ENCODE data around the gene HYAL3. TPM values are rescaled to one million over a fixed set of nuclear protein-coding genes. Genes with fewer than 3 reads are reported as not detected.

The HYAL3 gene
- total RNA-seq, 1 experiment from 2014 or later: 10.3 TPM

- ChIA-PET RAD21 (ENCODE audit: low non-redundant PET in 1 of 2, low total read pairs in 2 of 2, uncharacterized antibody in 2 of 2, unreplicated experiment in 2 of 2) (interaction anchor here in 1 of 2 experiments (1.5 kb wide), 1 partner anchor 24 kb away, joined by 4 read pairs; the partner anchor contains the start of genes HYAL3 and NAA80), CTCF (interaction anchor here (0.8 kb wide), 1 partner anchor 46 kb away, joined by 3 read pairs; no protein-coding TSS in a partner anchor), POLR2A (interaction anchor here (1.3 kb wide), 1 partner anchor 14 kb away, joined by 4 read pairs; no protein-coding TSS in a partner anchor)
- H3K27me3 ChIP-seq (ENCODE audit: insufficient read depth, low read length): no peaks in the 10 kb centered on the region
- no peaks in the 10 kb centered on the region for H4K20me1 ChIP-seq (ENCODE audit: insufficient read depth)
- peaks cover 9 to 25% of the 10 kb centered on the region in 2 experiments; a peak in 2 of 4 replicates for H3K36me3 ChIP-seq (ENCODE audit: control insufficient read depth in 1 of 2, insufficient read depth in 2 of 2, low read length in 2 of 2)
- H3K79me2 ChIP-seq (ENCODE audit: insufficient read depth, low read length): peaks cover 56% of the 10 kb centered on the region
- no peak for ATAC-seq
- no peak overlapping the region for H3K4me2 ChIP-seq (ENCODE audit: low read length)
- peaks cover 41 to 67% of the 10 kb centered on the region in 2 experiments for H3K4me1 ChIP-seq (ENCODE audit: control insufficient read depth in 1 of 2, insufficient read depth in 2 of 2, low read length in 2 of 2)
- H3K9me3 ChIP-seq (ENCODE audit: control insufficient read depth in 1 of 2, insufficient read depth in 1 of 2, low read depth in 1 of 2, low read length in 2 of 2): no peaks in the 10 kb centered on the region
- no peak overlapping the region for H2AFZ ChIP-seq (ENCODE audit: low read depth, low read length, poor library complexity, severe bottlenecking)
- DNase-seq (ENCODE audit: low read depth, low spot score): no peak
- H3K9ac ChIP-seq (ENCODE audit: low read length): no peak overlapping the region
- H3K27ac ChIP-seq (ENCODE audit: low read depth, low read length): peak overlapping the region; percentile 93; the same call in 1 of the 2 replicates
- TF ChIP-seq JUND (IDR thresholded peaks at IDR 0.05): no peak
- TF ChIP-seq REST (IDR thresholded peaks at IDR 0.05; ENCODE audit: low read depth): no peak
- no peak for TF ChIP-seq ATF3 (IDR thresholded peaks at IDR 0.05)
- no peak for TF ChIP-seq POLR2AphosphoS5 (IDR thresholded peaks at IDR 0.05; ENCODE audit: low read depth, low read length)
- no peak for TF ChIP-seq YY1 (IDR thresholded peaks at IDR 0.05; ENCODE audit: extremely low read depth, insufficient replicate concordance, low read depth, low read length)
- TF ChIP-seq SP1 (IDR thresholded peaks at IDR 0.05; ENCODE audit: low read depth): no peak
- no peak for TF ChIP-seq RAD21 (IDR thresholded peaks at IDR 0.05; ENCODE audit: low read depth)
- TF ChIP-seq ZFX (IDR thresholded peaks at IDR 0.05): no peak
- TF ChIP-seq CBX3 (IDR thresholded peaks at IDR 0.05; ENCODE audit: low read depth): no peak
- no peak for TF ChIP-seq EZH2 (IDR thresholded peaks at IDR 0.05)
- no peak for TF ChIP-seq ZNF274 (IDR thresholded peaks at IDR 0.05; ENCODE audit: low read depth, low read length)
- TF ChIP-seq ELF1 (IDR thresholded peaks at IDR 0.05; ENCODE audit: borderline replicate concordance, low read depth): no peak
- no peak for TF ChIP-seq CTCF (IDR thresholded peaks at IDR 0.05 in 2 of 3, conservative IDR thresholded peaks at IDR 0.05 in 1 of 3; ENCODE audit: borderline replicate concordance in 1 of 3, insufficient read depth in 1 of 3, low read depth in 2 of 3, low read length in 2 of 3)
- no peak for TF ChIP-seq ZBTB33 (IDR thresholded peaks at IDR 0.05; ENCODE audit: extremely low read depth, insufficient replicate concordance, low read length)
- TF ChIP-seq SRF (IDR thresholded peaks at IDR 0.05; ENCODE audit: low read depth): no peak
- TF ChIP-seq FOSL1 (IDR thresholded peaks at IDR 0.05; ENCODE audit: low read depth): no peak
- no peak for TF ChIP-seq SIN3A (IDR thresholded peaks at IDR 0.05; ENCODE audit: low read depth)
- TF ChIP-seq EZH2phosphoT487 (IDR thresholded peaks at IDR 0.05; ENCODE audit: borderline replicate concordance): no peak
- no peak overlapping the region for H3K4me3 ChIP-seq (replicated peaks in 1 of 2; ENCODE audit: low read depth in 1 of 2, low read length in 2 of 2)
- no peaks in the 10 kb centered on the region for H3K9me2 ChIP-seq (ENCODE audit: insufficient read depth)
- BruUV-seq (replicated peaks): no TSS peak
- intact Hi-C loops (cut with micrococcal nuclease): no loop called here
Measured at GRCh38 chr3:50323092-50323600, 23.9 kb upstream of the HYAL3 start.

Measured in HCT116 (cell line).